WI38 (cell line): ENCODE data around the gene RAB44.
"Not testable (repeated sequence)": the region's sequence is repeated elsewhere in the genome, so short reads cannot be mapped to it uniquely, and the experiment has no call there.

Experiments used
- H3K4me3 ChIP-seq: 2 replicates; pipeline ENCODE4 v1.5.1; 2011; ENCODE audit warnings: low read depth, mild to moderate bottlenecking, control low read depth, low read length
- CTCF ChIP-seq: IDR thresholded peaks from 2 replicates; pipeline ENCODE4 v1.5.1; 2012; ENCODE audit warnings: low read depth, mild to moderate bottlenecking, control low read depth, low read length

Gene RAB44

GRCh38 chr6:36697481-36697903 is at the start of gene RAB44:
TSS of gene RAB44 (plus strand) at chr6:36697826. CDS start at chr6:36704236, 6,410 bp downstream.
- no peak within 1 kb of the TSS for H3K4me3 ChIP-seq

GRCh38 chr6:36649086-36649485 is 48.5 kb upstream of the RAB44 start:
- no peak overlapping the region for H3K4me3 ChIP-seq
- TF ChIP-seq CTCF = no peak

More at GRCh38 chr6:36697481-36697903, at the start of gene RAB44:
- no peak for TF ChIP-seq CTCF

- no peak for TF ChIP-seq CTCF
- no peak overlapping the region for H3K4me3 ChIP-seq
Measured at GRCh38 chr6:36649701-36650484, 47.7 kb upstream of the RAB44 start.

GRCh38 chr6:36650848-36651478 is 46.7 kb upstream of the RAB44 start:
- H3K4me3 ChIP-seq = no peak overlapping the region
- TF ChIP-seq CTCF = no peak

GRCh38 chr6:36651659-36652379 is 45.8 kb upstream of the RAB44 start:
- H3K4me3 ChIP-seq = no peak overlapping the region
- no peak for TF ChIP-seq CTCF

- H3K4me3 ChIP-seq = not testable (repeated sequence)
Measured at GRCh38 chr6:36654469-36654868, 43.2 kb upstream of the RAB44 start.

GRCh38 chr6:36655085-36655724 is 42.4 kb upstream of the RAB44 start:
- no peak overlapping the region for H3K4me3 ChIP-seq
- TF ChIP-seq CTCF = no peak
